Fibroblast of mammary gland (primary cell): ENCODE data around the gene FBXW7.

Source experiments
- DNase-seq: peaks from one replicate; pipeline ENCODE4 v3.0.0-alpha.2; 2010; ENCODE audit warnings: low read depth
- H3K4me3 ChIP-seq: 2 replicates; pipeline ENCODE4 v1.5.1; 2011; ENCODE audit warnings: low read depth, mild to moderate bottlenecking, low read length, moderate library complexity; ENCODE audit not compliant: control insufficient read depth
- CTCF ChIP-seq: conservative IDR thresholded peaks from 2 replicates; pipeline ENCODE4 v1.5.1; 2011; ENCODE audit warnings: low read depth, low read length, inconsistent platforms; ENCODE audit not compliant: control insufficient read depth, insufficient read depth

FBXW7 gene

GRCh38 chr4:152419809-152420208 is 116.1 kb downstream of the FBXW7 start:
- no peak overlapping the region for H3K4me3 ChIP-seq
- DNase-seq, result no peak
- TF ChIP-seq CTCF, result no peak

DNA sequence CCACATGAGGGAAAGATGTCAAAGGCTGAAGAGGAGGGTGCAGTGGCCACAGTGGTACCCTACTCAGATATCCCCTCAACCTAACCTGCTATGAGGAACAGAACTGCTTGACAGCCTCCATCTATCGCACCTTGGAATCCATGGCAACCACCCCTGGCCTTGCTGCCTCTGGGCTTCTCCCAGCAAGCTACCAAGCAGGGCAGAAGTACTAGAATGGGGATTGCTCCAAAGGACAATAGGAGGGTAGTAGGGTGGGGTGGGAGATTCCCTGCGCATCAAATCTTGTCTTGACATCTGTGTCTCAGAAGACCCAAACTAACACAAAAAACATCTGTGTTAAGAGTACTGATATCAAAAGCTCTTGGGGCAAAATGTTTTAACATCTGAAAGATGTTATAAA is 118.2 kb downstream of the FBXW7 start:
- TF ChIP-seq CTCF, result no peak
- no peak for DNase-seq
- H3K4me3 ChIP-seq, result no peak overlapping the region

- no peak for TF ChIP-seq CTCF
- DNase-seq, result peak; percentile 40
- no peak overlapping the region for H3K4me3 ChIP-seq
These were observed 119.9 kb downstream of the FBXW7 start for GRCh38 chr4:152415980-152416379.

- DNase-seq, result peak; percentile 54
- H3K4me3 ChIP-seq, result no peak overlapping the region
- peak; percentile 79 for TF ChIP-seq CTCF
These were observed 127.2 kb downstream of the FBXW7 start for GRCh38 chr4:152408514-152409327.

- H3K4me3 ChIP-seq, result no peak overlapping the region
- DNase-seq, result no peak
- TF ChIP-seq CTCF, result no peak
These were observed 134.5 kb downstream of the FBXW7 start for GRCh38 chr4:152401424-152401823.

DNA sequence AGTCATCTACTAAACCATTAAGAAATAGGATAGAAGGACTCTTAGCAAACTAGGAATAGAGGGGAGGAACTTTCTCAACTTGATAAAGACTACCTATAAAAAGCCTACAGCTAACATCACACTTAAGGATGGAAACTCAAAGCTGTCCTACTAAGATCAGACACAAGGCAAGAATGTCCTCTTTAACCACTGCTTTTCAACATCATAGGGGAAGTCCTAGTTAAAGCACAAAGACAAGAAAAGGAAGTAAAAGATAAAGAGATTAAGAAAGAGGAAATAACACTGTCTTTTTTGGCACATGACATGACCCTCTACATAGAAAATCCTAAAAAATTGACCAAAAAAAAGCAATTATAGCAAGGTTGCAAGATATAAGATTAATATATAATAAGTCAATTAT is 136.6 kb downstream of the FBXW7 start:
- DNase-seq, result no peak
- no peak for TF ChIP-seq CTCF
- no peak overlapping the region for H3K4me3 ChIP-seq
